Esophagus squamous epithelium (tissue), 4 donors: ENCODE data around the gene TAPT1.

ENCODE experiments used
- POLR2A ChIP-seq, 4 donors: fragments of 450-650 bp; IDR thresholded peaks; one replicate each; pipeline ENCODE4 v1.6.1; 2017; ENCODE audit warnings: antibody characterized with exemption in 4 of 4, mild to moderate bottlenecking in 4 of 4, moderate library complexity in 3 of 4
- TF ChIP-seq, protein P1 (sequence below), 6 experiments: fragments of 450-650 bp in 4 of 6; fragments of 200-600 bp in 2 of 6; sonication (generic) in 2 of 6; IDR thresholded peaks; one replicate each; pipeline ENCODE4 v1.5.1; 2016 to 2019; ENCODE audit warnings: antibody characterized with exemption in 6 of 6, mild to moderate bottlenecking in 4 of 6, moderate library complexity in 4 of 6

DNA sequence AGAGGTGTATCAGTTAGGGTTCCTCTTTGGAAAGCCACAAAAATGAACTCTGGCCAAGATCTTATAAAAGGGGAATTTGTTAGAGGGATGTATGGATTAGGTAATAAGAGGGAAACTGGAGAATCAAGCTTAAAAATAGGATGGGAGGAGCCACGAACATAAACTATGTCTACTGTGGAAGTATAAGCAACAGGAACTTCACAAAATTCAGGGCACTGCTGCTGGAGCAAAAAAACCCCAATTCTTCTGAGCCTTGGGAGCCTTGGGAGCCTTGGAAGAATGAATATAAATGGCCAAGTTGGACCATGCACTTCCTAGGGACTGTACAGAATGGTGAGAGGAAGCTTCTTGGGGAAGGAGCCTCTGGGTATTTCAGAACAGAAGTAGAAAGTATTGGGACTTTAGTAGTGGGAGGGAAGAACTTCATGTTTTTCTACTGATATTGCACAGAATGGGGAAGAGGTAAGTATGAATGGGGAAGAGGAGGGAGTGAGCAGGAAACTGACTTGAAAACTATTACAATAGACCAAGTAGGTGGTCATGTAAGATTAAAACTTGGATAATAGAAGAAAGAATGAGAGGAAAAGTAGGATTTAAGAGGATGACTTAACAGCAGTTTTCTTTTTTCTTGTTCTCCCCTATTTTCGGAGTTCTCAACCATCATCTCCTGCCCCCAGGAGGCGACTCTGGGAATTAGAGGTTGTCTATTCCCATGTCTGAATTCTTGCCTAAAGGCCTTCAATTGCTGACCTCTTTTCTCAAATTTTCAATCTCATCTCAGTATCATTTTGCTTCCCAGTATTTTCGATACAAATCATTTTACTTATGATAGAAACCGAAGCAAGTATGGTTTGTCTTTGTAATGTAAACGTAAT lies 44.4 kb upstream of the TAPT1 start:
- TF ChIP-seq, protein P1, sequence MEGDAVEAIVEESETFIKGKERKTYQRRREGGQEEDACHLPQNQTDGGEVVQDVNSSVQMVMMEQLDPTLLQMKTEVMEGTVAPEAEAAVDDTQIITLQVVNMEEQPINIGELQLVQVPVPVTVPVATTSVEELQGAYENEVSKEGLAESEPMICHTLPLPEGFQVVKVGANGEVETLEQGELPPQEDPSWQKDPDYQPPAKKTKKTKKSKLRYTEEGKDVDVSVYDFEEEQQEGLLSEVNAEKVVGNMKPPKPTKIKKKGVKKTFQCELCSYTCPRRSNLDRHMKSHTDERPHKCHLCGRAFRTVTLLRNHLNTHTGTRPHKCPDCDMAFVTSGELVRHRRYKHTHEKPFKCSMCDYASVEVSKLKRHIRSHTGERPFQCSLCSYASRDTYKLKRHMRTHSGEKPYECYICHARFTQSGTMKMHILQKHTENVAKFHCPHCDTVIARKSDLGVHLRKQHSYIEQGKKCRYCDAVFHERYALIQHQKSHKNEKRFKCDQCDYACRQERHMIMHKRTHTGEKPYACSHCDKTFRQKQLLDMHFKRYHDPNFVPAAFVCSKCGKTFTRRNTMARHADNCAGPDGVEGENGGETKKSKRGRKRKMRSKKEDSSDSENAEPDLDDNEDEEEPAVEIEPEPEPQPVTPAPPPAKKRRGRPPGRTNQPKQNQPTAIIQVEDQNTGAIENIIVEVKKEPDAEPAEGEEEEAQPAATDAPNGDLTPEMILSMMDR (IDR thresholded peaks at IDR 0.05): no peak
- TF ChIP-seq POLR2A (IDR thresholded peaks at IDR 0.05): no peak
